ENCODE data around the gene SLC46A3. TPM values are rescaled to one million over a fixed set of nuclear protein-coding genes. Genes with fewer than 3 reads are reported as not detected.
"Not testable (repeated sequence)": the region's sequence is repeated elsewhere in the genome, so short reads cannot be mapped to it uniquely, and the experiment has no call there.

SLC46A3 gene
- total RNA-seq, 4 donors from 2014 or later = 5.3 to 13.8 (median 9.6) TPM

DNA sequence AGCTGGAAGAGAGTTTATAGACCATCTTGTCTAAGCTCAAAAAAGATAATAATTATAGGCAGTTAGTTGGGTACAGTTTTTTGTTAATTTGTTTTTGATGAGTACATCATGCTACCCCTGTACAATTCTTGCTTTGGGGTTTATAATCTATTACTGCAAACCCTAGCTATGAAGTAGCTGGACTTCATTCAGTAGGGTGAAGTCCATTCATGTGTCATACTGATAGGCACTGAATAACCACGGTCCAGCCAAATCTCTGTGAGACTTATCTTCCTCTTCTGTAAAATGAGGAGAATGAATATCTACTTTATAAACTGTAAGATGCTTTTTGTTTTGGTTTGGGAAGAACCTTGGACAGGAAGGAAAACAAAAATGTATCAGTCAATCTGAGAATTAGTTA lies 19.5 kb downstream of the SLC46A3 start:
- no peaks in the 10 kb centered on the region for H3K9me3 ChIP-seq
- peaks cover 2% of the 10 kb centered on the region for H3K4me1 ChIP-seq
- no peak overlapping the region for H3K4me3 ChIP-seq
- no peaks in the 10 kb centered on the region for H3K27me3 ChIP-seq
- no peak for DNase-seq (ENCODE audit: low spot score in 2 of 2)
- no peak for TF ChIP-seq EP300 (IDR thresholded peaks at IDR 0.05)
- no peak for TF ChIP-seq POLR2AphosphoS5 (IDR thresholded peaks at IDR 0.05)
- TF ChIP-seq, protein P1, sequence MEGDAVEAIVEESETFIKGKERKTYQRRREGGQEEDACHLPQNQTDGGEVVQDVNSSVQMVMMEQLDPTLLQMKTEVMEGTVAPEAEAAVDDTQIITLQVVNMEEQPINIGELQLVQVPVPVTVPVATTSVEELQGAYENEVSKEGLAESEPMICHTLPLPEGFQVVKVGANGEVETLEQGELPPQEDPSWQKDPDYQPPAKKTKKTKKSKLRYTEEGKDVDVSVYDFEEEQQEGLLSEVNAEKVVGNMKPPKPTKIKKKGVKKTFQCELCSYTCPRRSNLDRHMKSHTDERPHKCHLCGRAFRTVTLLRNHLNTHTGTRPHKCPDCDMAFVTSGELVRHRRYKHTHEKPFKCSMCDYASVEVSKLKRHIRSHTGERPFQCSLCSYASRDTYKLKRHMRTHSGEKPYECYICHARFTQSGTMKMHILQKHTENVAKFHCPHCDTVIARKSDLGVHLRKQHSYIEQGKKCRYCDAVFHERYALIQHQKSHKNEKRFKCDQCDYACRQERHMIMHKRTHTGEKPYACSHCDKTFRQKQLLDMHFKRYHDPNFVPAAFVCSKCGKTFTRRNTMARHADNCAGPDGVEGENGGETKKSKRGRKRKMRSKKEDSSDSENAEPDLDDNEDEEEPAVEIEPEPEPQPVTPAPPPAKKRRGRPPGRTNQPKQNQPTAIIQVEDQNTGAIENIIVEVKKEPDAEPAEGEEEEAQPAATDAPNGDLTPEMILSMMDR (IDR thresholded peaks at IDR 0.05) = no peak
- no peak for TF ChIP-seq POLR2A (IDR thresholded peaks at IDR 0.05)
- 96% methylated on average over 1 of the region's 1 CpG for WGBS
- H3K36me3 ChIP-seq = peaks cover 33% of the 10 kb centered on the region
- H3K27ac ChIP-seq = no peak overlapping the region

DNA sequence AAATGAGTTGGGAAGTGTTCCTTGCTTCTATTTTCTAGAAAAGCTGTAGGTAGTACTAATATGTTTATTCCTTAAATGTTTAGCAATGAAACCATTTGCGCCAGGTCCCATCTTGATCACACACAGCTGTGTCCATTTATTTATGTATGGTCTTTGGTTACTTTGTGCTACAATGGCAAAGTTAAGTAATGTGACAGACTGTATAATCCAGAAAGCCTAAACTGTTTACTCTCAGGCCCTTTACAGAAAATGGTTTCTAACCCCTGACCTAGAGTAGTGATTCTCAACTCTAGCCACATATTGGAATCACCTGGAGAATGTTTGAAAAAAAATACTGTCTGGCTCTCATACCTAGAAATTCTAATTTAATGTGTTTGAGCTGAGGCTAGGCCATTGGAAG lies 21.3 kb downstream of the SLC46A3 start:
- TF ChIP-seq POLR2A (IDR thresholded peaks at IDR 0.05) (no peak), POLR2AphosphoS5 (IDR thresholded peaks at IDR 0.05) (no peak), EP300 (IDR thresholded peaks at IDR 0.05) (no peak)
- TF ChIP-seq, protein P1 (IDR thresholded peaks at IDR 0.05) = no peak
- no peak overlapping the region for H3K27ac ChIP-seq
- peaks cover 24% of the 10 kb centered on the region for H3K36me3 ChIP-seq
- 100% methylated on average over 1 of the region's 1 CpG for WGBS
- H3K4me3 ChIP-seq = no peak overlapping the region
- no peaks in the 10 kb centered on the region for H3K9me3 ChIP-seq
- no peaks in the 10 kb centered on the region for H3K27me3 ChIP-seq
- no peaks in the 10 kb centered on the region for H3K4me1 ChIP-seq
- no peak for DNase-seq (ENCODE audit: low spot score in 2 of 2)

DNA sequence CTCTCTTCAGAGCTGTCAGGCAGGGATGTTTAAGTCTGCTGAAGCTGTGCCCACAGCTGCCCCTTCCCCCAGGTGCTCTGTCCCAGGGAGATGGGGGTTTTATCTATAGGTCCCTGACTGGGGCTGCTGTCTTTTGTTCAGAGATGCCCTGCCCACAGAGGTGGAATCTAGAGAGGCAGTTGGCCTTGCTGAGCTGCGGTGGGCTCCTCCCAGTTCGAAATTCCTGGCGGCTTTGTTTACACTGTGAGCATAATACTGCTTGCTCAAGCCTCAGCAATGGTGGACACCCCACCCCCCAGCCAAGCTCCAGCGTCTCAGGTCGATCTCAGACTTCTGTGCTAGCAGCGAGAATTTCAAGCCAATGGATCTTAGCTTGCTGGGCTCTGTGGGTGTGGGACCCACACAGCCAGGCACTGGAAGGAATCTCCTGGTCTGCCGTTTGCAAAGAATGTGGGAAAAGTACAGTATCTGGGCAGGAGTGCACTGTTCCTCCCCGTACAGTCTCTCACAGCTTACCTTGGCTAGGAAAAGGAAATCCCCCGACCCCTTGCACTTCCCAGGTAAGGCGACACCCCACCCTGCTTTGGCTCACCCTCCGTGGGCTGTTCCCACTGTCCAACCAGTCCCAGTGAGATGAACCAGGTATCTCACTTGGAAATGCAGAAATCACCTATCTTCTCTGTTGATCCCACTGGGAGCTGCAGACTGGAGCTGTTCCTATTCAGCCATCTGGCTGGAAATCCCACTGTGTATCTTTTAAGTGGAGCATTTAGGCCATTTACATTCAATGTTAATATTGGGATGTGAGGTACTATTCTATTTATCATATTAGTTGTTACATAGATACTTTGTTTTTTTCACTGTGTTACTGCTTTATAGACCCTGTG lies 24.9 kb downstream of the SLC46A3 start:
- not testable (repeated sequence) for H3K27ac ChIP-seq
- 41% methylated on average over 9 of the region's 11 CpGs for WGBS

DNA sequence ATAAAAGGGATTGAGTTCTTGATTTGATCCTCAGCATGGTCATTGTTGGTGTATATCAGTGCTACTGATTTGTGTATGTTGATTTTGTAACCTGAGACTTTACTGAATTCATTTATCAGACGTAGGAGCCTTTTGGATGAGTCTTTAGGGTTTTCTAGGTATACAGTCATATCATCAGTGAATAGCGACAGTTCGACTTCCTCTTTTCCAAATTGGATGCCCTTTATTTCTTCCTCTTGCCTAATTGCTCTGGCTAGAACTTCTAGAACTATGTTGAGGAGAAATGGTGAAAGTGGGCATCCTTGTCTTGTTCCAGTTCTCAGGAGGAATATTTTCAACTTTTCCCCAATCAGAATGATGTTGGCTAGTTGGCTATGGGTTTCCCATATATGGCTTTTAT lies 32.9 kb downstream of the SLC46A3 start:
- TF ChIP-seq EP300 (IDR thresholded peaks at IDR 0.05) (no peak), POLR2A (IDR thresholded peaks at IDR 0.05) (no peak)
- Histone ChIP-seq H3K4me1 (no peaks in the 10 kb centered on the region), H3K27me3 (no peaks in the 10 kb centered on the region), H3K36me3 (no peaks in the 10 kb centered on the region), H3K9me3 (peaks cover 6% of the 10 kb centered on the region), H3K27ac (no peak overlapping the region), H3K4me3 (no peak overlapping the region)
- 78% methylated on average over 3 of the region's 3 CpGs for WGBS
- DNase-seq (ENCODE audit: low spot score in 2 of 2) = no peak

More for the DNA sequence above, 24.9 kb downstream of the SLC46A3 start:
- not testable (repeated sequence) for H3K4me1 ChIP-seq; H3K9me3 ChIP-seq; H3K4me3 ChIP-seq; H3K27me3 ChIP-seq; DNase-seq (ENCODE audit: low spot score in 2 of 2); H3K36me3 ChIP-seq

DNA sequence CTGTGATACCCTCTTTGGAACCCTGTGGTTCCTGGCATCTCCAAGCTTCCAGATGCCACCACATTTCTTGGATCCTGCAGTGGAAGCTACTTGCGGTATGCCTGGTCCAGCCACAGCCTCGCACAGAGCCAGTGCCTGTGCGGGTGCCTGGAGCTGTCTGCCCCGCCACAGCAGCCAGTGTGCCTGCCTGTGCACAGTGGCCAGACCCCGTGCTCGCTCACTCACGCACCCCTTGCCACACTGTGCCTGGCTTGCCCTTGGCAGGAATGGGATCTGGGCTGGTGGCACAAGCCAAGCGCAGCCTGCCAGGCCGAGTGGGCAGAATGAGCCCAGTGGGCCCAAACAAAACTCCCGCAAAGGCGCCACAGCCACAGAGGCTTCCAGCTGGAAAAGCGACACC lies 33.7 kb downstream of the SLC46A3 start:
- 89% methylated on average over 12 of the region's 12 CpGs for WGBS
- Histone ChIP-seq H3K9me3 (peaks cover 6% of the 10 kb centered on the region), H3K27ac (no peak overlapping the region), H3K36me3 (peaks cover 5% of the 10 kb centered on the region), H3K4me3 (no peak overlapping the region), H3K4me1 (no peaks in the 10 kb centered on the region), H3K27me3 (no peaks in the 10 kb centered on the region)
- DNase-seq (ENCODE audit: low spot score in 2 of 2) = no peak
- TF ChIP-seq POLR2A (IDR thresholded peaks at IDR 0.05) = no peak
- no peak for TF ChIP-seq POLR2AphosphoS5 (IDR thresholded peaks at IDR 0.05)
- TF ChIP-seq, protein P1 (IDR thresholded peaks at IDR 0.05) = no peak

DNA sequence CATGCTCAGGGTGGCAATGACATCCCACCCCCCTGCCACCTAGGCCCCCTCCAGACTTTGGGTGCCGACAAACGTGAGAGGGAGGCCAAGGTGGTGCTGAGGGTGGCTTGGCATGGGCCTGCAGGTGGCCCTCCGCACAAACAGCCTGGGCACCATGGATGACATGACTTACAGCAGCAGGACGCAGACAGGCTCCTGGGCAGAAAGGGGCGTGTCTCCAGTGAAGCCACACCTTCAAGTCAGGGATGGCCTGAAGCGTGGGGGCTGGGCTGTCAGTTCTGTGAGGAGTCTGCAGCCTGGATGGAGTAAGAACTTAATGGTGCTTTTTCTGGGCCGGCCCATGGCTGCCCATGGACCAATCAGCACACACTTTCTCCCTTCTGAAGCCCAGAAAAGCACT lies 34.5 kb downstream of the SLC46A3 start:
- no peak for DNase-seq (ENCODE audit: low spot score in 2 of 2)
- Histone ChIP-seq H3K27ac (no peak overlapping the region), H3K27me3 (no peaks in the 10 kb centered on the region), H3K4me3 (no peak overlapping the region), H3K9me3 (peaks cover under 1% of the 10 kb centered on the region), H3K4me1 (no peaks in the 10 kb centered on the region), H3K36me3 (peaks cover 10% of the 10 kb centered on the region)
- WGBS = 31% methylated on average over 6 of the region's 7 CpGs
- TF ChIP-seq, protein P1 (IDR thresholded peaks at IDR 0.05) = no peak
- TF ChIP-seq EP300 (IDR thresholded peaks at IDR 0.05) (no peak), POLR2AphosphoS5 (IDR thresholded peaks at IDR 0.05) (no peak), POLR2A (IDR thresholded peaks at IDR 0.05) (no peak)

DNA sequence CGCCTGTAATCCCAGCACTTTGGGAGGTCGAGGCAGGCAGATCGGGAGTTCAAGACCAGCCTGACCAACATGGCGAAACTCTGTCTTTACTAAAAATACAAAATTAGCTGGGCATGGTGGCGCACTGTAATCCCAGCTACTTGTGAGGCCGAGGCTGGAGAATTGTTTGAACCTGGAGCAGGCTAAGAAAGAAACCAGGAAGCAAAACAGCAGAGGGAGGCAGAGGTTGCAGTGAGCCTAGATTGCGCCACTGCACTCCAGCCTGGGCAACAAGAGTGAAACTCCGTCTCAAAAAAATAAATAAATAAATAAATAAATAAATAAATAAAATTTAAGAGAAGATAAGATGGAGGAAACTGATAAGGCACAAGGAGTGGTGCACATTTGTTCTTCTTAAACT lies 35.6 kb downstream of the SLC46A3 start:
- not testable (repeated sequence) for H3K27me3 ChIP-seq; H3K4me3 ChIP-seq; H3K9me3 ChIP-seq; DNase-seq (ENCODE audit: low spot score in 2 of 2); H3K4me1 ChIP-seq; H3K27ac ChIP-seq
- 79% methylated on average over 8 of the region's 8 CpGs for WGBS
- peaks cover 16% of the 10 kb centered on the region for H3K36me3 ChIP-seq

Data from suprapubic skin (tissue), 4 donors.